Renal cortex interstitium (tissue), 11 donors: Measurements from ENCODE around the gene INSRR. TPM values are rescaled to one million over a fixed set of nuclear protein-coding genes. Genes with fewer than 3 reads are reported as not detected.

Experiments
- DNase-seq, 11 donors: peaks; one replicate each; pipeline ENCODE4 v3.0.0-alpha.2; 2013; ENCODE audit warnings: low read depth in 9 of 11, low spot score in 4 of 11; ENCODE audit errors: extremely low read depth in 1 of 11
- polyA plus RNA-seq, 3 donors: library from polyadenylated mRNA; unstranded; fragments of 120-200 nt; gene quantifications; one replicate each; pipeline ENCODE4 v1.2.1, GENCODE V29; 2013; ENCODE audit not compliant: insufficient read length in 3 of 3

Gene INSRR
- polyA plus RNA-seq, 3 donors: 1.1 to 2.6 (median 1.6) TPM

- DNase-seq: no peak
These were observed 44.2 kb downstream of the INSRR start for GRCh38 chr1:156814571-156815260.

- DNase-seq: peak in 1 of 11 donors; percentile 49
These were observed 45.0 kb downstream of the INSRR start for GRCh38 chr1:156813750-156814570.

GRCh38 chr1:156813298-156813697 lies 45.6 kb downstream of the INSRR start:
- DNase-seq: no peak

- DNase-seq: no peak
These were observed 46.5 kb downstream of the INSRR start for GRCh38 chr1:156812293-156812990.

GRCh38 chr1:156811168-156811567 lies 47.7 kb downstream of the INSRR start:
- no peak for DNase-seq

GRCh38 chr1:156809711-156810366 lies 49.1 kb downstream of the INSRR start:
- DNase-seq: no peak

GRCh38 chr1:156809281-156809680 lies 49.6 kb downstream of the INSRR start:
- DNase-seq: no peak

- no peak for DNase-seq
These were observed 50.5 kb downstream of the INSRR start for GRCh38 chr1:156808186-156809030.

- no peak for DNase-seq
These were observed 51.3 kb downstream of the INSRR start for GRCh38 chr1:156807627-156808026.

- DNase-seq: no peak
These were observed 52.1 kb downstream of the INSRR start for GRCh38 chr1:156806512-156807440.

- DNase-seq: peak in 9 of 11 donors; percentile 55 to 85 (median 73)
These were observed 53.0 kb downstream of the INSRR start for GRCh38 chr1:156805766-156806511.

GRCh38 chr1:156804572-156805243 lies 54.2 kb downstream of the INSRR start:
- DNase-seq: no peak

- no peak for DNase-seq
These were observed 54.9 kb downstream of the INSRR start for GRCh38 chr1:156804026-156804425.

- no peak for DNase-seq
These were observed 55.6 kb downstream of the INSRR start for GRCh38 chr1:156803086-156803851.

- DNase-seq: no peak
These were observed 56.4 kb downstream of the INSRR start for GRCh38 chr1:156802421-156802935.
